Keratinocyte (primary cell): ENCODE measurements around the gene RESF1. TPM values are rescaled to one million over a fixed set of nuclear protein-coding genes. Genes with fewer than 3 reads are reported as not detected.

Experiments used
- DNase-seq: peaks from one replicate; pipeline ENCODE4 v3.0.0-alpha.2; 2011; ENCODE audit warnings: low read depth, missing footprints, low spot score
- FAIRE-seq: peaks from 2 replicates; lab custom pipeline; 2011; peaks lifted over from hg19 to GRCh38; lab: Jason Lieb, UNC
- H2AFZ ChIP-seq: 2 replicates; pipeline ENCODE4 v1.6.0; 2012; ENCODE audit warnings: low read length, control low read depth, inconsistent platforms; ENCODE audit not compliant: control insufficient read depth
- H3K27ac ChIP-seq: 2 replicates; pipeline ENCODE4 v1.5.1; 2011; ENCODE audit warnings: low read length; ENCODE audit not compliant: control insufficient read depth, insufficient read depth
- H3K27me3 ChIP-seq: 3 replicates; pipeline ENCODE4 v1.6.0; 2011; ENCODE audit warnings: low read length; ENCODE audit not compliant: control insufficient read depth, insufficient read depth; ENCODE audit errors: extremely low read depth
- H3K36me3 ChIP-seq, 2 experiments: 2 replicates in 1 of 2; 3 replicates in 1 of 2; pipeline ENCODE4 v1.5.1; 2011; ENCODE audit warnings: low read length in 2 of 2, mild to moderate bottlenecking in 1 of 2; ENCODE audit not compliant: control insufficient read depth in 2 of 2, insufficient read depth in 2 of 2; ENCODE audit errors: extremely low read depth in 1 of 2
- H3K4me1 ChIP-seq: 3 replicates; pipeline ENCODE4 v1.5.1; 2011; ENCODE audit warnings: low read length; ENCODE audit not compliant: control insufficient read depth, insufficient read depth; ENCODE audit errors: extremely low read depth
- H3K4me2 ChIP-seq: 3 replicates; pipeline ENCODE4 v1.6.0; 2011; ENCODE audit warnings: low read depth, low read length; ENCODE audit not compliant: control insufficient read depth, insufficient read depth; ENCODE audit errors: extremely low read depth
- H3K4me3 ChIP-seq, 3 experiments: fragments of 200-600 bp in 1 of 3; sonication (generic) in 1 of 3; 2 replicates in 2 of 3; 3 replicates in 1 of 3; pipeline ENCODE4 v1.5.1; 2011 to 2016; ENCODE audit warnings: low read length in 3 of 3, mild to moderate bottlenecking in 3 of 3, control low read depth in 2 of 3, inconsistent platforms in 1 of 3, low read depth in 1 of 3, mixed read lengths in 1 of 3, mixed run types in 1 of 3, moderate library complexity in 1 of 3; ENCODE audit not compliant: control insufficient read depth in 2 of 3, insufficient read depth in 2 of 3; ENCODE audit errors: extremely low read depth in 1 of 3
- H3K79me2 ChIP-seq: 2 replicates; pipeline ENCODE4 v1.6.0; 2012; ENCODE audit warnings: low read length; ENCODE audit not compliant: control insufficient read depth, insufficient read depth
- H3K9ac ChIP-seq: 3 replicates; pipeline ENCODE4 v1.6.0; 2011; ENCODE audit warnings: low read length; ENCODE audit not compliant: control insufficient read depth, insufficient read depth; ENCODE audit errors: extremely low read depth
- H3K9me1 ChIP-seq: 3 replicates; pipeline ENCODE4 v1.6.0; 2011; ENCODE audit warnings: low read length; ENCODE audit not compliant: control insufficient read depth, insufficient read depth; ENCODE audit errors: extremely low read depth
- H3K9me3 ChIP-seq: 2 replicates; pipeline ENCODE4 v1.5.1; 2012; ENCODE audit warnings: low read depth, low read length; ENCODE audit not compliant: control insufficient read depth
- H4K20me1 ChIP-seq: 3 replicates; pipeline ENCODE4 v1.6.0; 2011; ENCODE audit warnings: low read length; ENCODE audit not compliant: control insufficient read depth, insufficient read depth; ENCODE audit errors: extremely low read depth
- CTCF ChIP-seq, 3 experiments: IDR thresholded peaks in 1 of 3; conservative IDR thresholded peaks in 1 of 3; optimal IDR thresholded peaks in 1 of 3; 2 replicates in 2 of 3; 3 replicates in 1 of 3; pipeline versions ENCODE3 to v1.5.1; 2011; ENCODE audit warnings: low read length in 3 of 3, mild to moderate bottlenecking in 3 of 3, moderate library complexity in 2 of 3, control low read depth in 1 of 3, inconsistent platforms in 1 of 3; ENCODE audit not compliant: insufficient read depth in 2 of 3; ENCODE audit errors: extremely low read depth in 1 of 3
- EZH2 ChIP-seq: IDR thresholded peaks from one replicate; pipeline ENCODE4 v1.6.1; 2012; ENCODE audit warnings: inconsistent platforms, mild to moderate bottlenecking, low read length, moderate library complexity
- dilution Hi-C: fragments of 300-500 bp; cut with MboI; formaldehyde crosslinking; loops from one replicate; pipeline ENCODE4 v1.7.0; 2020; ENCODE audit warnings: low sequenced_read_pairs; ENCODE audit not compliant: extremely low pct_ligation_motif_present
- polyA plus RNA-seq, 5 experiments: library from polyadenylated mRNA; depleted of rRNA in 3 of 5; stranded (reverse) in 3 of 5; stranded (forward) in 1 of 5; unstranded in 1 of 5; fragments of >200 nt; gene quantifications; 1 replicate in 1 of 5; 2 replicates in 3 of 5; 3 replicates in 1 of 5; pipeline versions ENCODE4 v1.2.1 to v1.2.3, GENCODE V29; 2011 to 2012; ENCODE audit warnings: missing spikeins in 2 of 5, low read depth in 1 of 5, low replicate concordance in 1 of 5

Gene RESF1
- polyA plus RNA-seq, 1 donor (not counting 4 experiments of a cell fraction or from before 2014, with no cell fraction given) = 19.7 TPM

- Histone ChIP-seq H4K20me1 (no peaks in the 10 kb centered on the region), H3K27ac (no peak overlapping the region), H3K27me3 (no peaks in the 10 kb centered on the region), H3K9ac (no peak overlapping the region), H3K4me1 (no peaks in the 10 kb centered on the region), H3K79me2 (no peaks in the 10 kb centered on the region), H3K9me1 (no peaks in the 10 kb centered on the region), H3K36me3 (no peaks in the 10 kb centered on the region), H3K4me3 (no peak overlapping the region), H2AFZ (no peak overlapping the region), H3K4me2 (no peak overlapping the region), H3K9me3 (no peaks in the 10 kb centered on the region)
- dilution Hi-C loops = no loop called here
- DNase-seq (no peak), FAIRE-seq (no peak)
- TF ChIP-seq EZH2 = no peak
- TF ChIP-seq CTCF (optimal IDR thresholded peaks at IDR 0.05 in 1 of 3, IDR thresholded peaks at IDR 0.05 in 1 of 3, conservative IDR thresholded peaks at IDR 0.05 in 1 of 3; ENCODE audit: extremely low read depth in 1 of 3, insufficient read depth in 2 of 3, low read length in 3 of 3) = no peak
Measured at GRCh38 chr12:31950088-31950487, 9.1 kb upstream of the RESF1 start.

GRCh38 chr12:31950492-31950891 lies 8.7 kb upstream of the RESF1 start:
- no peaks in the 10 kb centered on the region for H3K79me2 ChIP-seq
- H3K9me3 ChIP-seq = no peaks in the 10 kb centered on the region
- FAIRE-seq (no peak), DNase-seq (no peak)
- no peak overlapping the region for H3K4me3 ChIP-seq
- H3K4me2 ChIP-seq = no peak overlapping the region
- no peak overlapping the region for H3K27ac ChIP-seq
- dilution Hi-C loops = no loop called here
- H4K20me1 ChIP-seq = no peaks in the 10 kb centered on the region
- H3K9ac ChIP-seq = no peak overlapping the region
- no peaks in the 10 kb centered on the region for H3K27me3 ChIP-seq
- no peaks in the 10 kb centered on the region for H3K9me1 ChIP-seq
- no peaks in the 10 kb centered on the region for H3K36me3 ChIP-seq
- H3K4me1 ChIP-seq = no peaks in the 10 kb centered on the region
- H2AFZ ChIP-seq = no peak overlapping the region
- TF ChIP-seq CTCF (optimal IDR thresholded peaks at IDR 0.05 in 1 of 3, IDR thresholded peaks at IDR 0.05 in 1 of 3, conservative IDR thresholded peaks at IDR 0.05 in 1 of 3; ENCODE audit: extremely low read depth in 1 of 3, insufficient read depth in 2 of 3, low read length in 3 of 3) (no peak), EZH2 (no peak)
